Left lung (tissue), 10 donors: ENCODE measurements around the gene HLA-DMB. TPM values are rescaled to one million over a fixed set of nuclear protein-coding genes. Genes with fewer than 3 reads are reported as not detected.
A peak's percentile ranks its signal among the peaks of the same experiment; 100 is the strongest.

Experiments
- ATAC-seq: fragments of 200-7000 bp; cut with Tn5 transposase; one replicate; pipeline ENCODE4 v1.9.1; 2020; ENCODE audit warnings: moderate library complexity
- DNase-seq, 4 donors: peaks; one replicate each; pipeline ENCODE4 v3.0.0-alpha.2; 2013 to 2020
- H3K27ac ChIP-seq, 2 donors: fragments of 200-600 bp; sonication (generic) in 1 of 2; one replicate each; pipeline versions ENCODE4 v1.5.0 to v1.8.0; 2020 to 2021
- H3K27me3 ChIP-seq, 2 donors: fragments of 200-600 bp; sonication (generic) in 1 of 2; one replicate each; pipeline versions ENCODE4 v1.5.0 to v1.8.0; 2020 to 2021
- H3K36me3 ChIP-seq, 2 donors: fragments of 200-600 bp; sonication (generic) in 1 of 2; one replicate each; pipeline versions ENCODE4 v1.5.0 to v1.8.0; 2020 to 2021
- H3K4me1 ChIP-seq, 2 donors: fragments of 200-600 bp; one replicate each; pipeline ENCODE4 v1.8.0; 2021
- H3K4me3 ChIP-seq, 2 donors: fragments of 200-600 bp; sonication (generic) in 1 of 2; one replicate each; pipeline versions ENCODE4 v1.5.0 to v1.8.0; 2020 to 2021; ENCODE audit warnings: mild to moderate bottlenecking in 1 of 2
- H3K9me3 ChIP-seq, 2 donors: fragments of 200-600 bp; sonication (generic) in 1 of 2; one replicate each; pipeline versions ENCODE4 v1.5.0 to v1.8.0; 2020 to 2021
- intact Hi-C, 2 donors: fragments of 100-400 bp; cut with DNase I; formaldehyde crosslinking; loops; one replicate each; pipeline versions ENCODE4 v1.11.2 to v1.14.2; 2022
- polyA plus RNA-seq, 6 donors: library from polyadenylated mRNA; unstranded; fragments of 120-200 nt; gene quantifications; one replicate each; pipeline ENCODE4 v1.2.1, GENCODE V29; 2013; ENCODE audit not compliant: insufficient read length in 6 of 6
- total RNA-seq, 2 donors: library from RNA; stranded (reverse); fragmentation: NEBNext Ultra II Directional; extraction: Animal tissue kit (Norgen Biotek cat#: 25700); gene quantifications; one replicate each; pipeline ENCODE4 v1.2.1, GENCODE V29; 2021
- TF ChIP-seq, protein P1 (sequence below), 2 donors: fragments of 200-600 bp; sonication (generic) in 1 of 2; IDR thresholded peaks; one replicate each; pipeline versions ENCODE4 v1.5.0 to v1.8.0; 2021; ENCODE audit warnings: antibody characterized with exemption in 2 of 2
- donor health status: DM: no; HTN: yes; CAD: no.
- donor health status: DM: no; HTN: no; CAD: no.

Gene HLA-DMB
- total and polyA plus RNA-seq, 8 donors, result 7.4 to 91.0 (median 11.1) TPM

DNA sequence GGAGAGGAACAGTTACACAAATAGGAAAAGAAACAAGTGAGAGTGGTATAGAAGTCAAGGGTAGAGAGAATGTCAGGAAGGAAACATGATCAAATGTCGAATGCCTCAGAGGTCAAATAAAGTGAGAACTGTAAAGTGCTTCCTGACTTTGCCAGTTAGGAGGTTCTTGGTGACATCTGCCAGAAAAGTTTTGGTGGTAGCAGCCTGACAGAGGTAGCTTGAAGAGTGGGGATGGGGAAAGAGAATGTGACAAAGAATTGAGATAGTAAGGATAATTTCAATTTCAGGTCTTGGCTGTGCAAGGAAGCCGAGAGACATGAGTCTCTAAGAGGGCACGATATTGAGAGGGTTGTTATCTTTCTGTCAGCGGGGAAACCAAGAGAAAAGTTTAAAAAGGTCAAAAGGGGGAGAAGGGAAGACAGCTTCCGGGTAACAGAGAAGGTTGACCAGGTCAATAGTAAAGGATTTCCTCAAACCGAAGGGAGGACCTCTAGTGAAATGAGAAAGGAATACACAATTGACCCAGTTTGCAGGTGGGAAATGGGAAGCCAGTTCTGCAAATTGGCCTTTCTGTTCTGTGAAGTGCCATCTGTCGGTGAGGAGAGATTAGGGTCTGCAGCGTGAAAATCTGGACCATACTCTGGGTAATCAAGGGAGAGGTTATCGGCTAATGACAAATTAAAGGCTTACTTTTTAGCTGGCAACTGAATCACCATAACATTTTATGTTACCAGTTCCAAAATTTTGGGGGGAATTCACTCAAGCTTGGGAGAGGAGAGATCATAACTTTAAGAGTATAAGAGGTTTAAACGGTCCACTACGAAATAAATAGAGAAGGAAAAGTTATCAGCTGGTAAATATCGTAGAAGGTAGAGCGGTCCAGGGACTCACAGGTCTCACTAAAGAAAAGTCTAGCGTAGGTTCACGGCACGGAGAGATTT is 26.6 kb upstream of the HLA-DMB start:
- Histone ChIP-seq H3K27me3 (no peaks in the 10 kb centered on the region), H3K4me1 (peaks cover 10 to 48% of the 10 kb centered on the region in 2 donors), H3K9me3 (no peaks in the 10 kb centered on the region), H3K27ac (peak overlapping the region; percentile 99), H3K4me3 (peak overlapping the region; percentile 61 to 100), H3K36me3 (peaks cover 0 to 4% of the 10 kb centered on the region in 2 donors)
- intact Hi-C loops, result no loop called here
- TF ChIP-seq, protein P1, sequence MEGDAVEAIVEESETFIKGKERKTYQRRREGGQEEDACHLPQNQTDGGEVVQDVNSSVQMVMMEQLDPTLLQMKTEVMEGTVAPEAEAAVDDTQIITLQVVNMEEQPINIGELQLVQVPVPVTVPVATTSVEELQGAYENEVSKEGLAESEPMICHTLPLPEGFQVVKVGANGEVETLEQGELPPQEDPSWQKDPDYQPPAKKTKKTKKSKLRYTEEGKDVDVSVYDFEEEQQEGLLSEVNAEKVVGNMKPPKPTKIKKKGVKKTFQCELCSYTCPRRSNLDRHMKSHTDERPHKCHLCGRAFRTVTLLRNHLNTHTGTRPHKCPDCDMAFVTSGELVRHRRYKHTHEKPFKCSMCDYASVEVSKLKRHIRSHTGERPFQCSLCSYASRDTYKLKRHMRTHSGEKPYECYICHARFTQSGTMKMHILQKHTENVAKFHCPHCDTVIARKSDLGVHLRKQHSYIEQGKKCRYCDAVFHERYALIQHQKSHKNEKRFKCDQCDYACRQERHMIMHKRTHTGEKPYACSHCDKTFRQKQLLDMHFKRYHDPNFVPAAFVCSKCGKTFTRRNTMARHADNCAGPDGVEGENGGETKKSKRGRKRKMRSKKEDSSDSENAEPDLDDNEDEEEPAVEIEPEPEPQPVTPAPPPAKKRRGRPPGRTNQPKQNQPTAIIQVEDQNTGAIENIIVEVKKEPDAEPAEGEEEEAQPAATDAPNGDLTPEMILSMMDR (IDR thresholded peaks at IDR 0.05), result no peak
- no peak for ATAC-seq
- DNase-seq, result peak in 1 of 4 donors; percentile 42

GRCh38 chr6:32964776-32965175 is 23.9 kb upstream of the HLA-DMB start:
- H3K27ac ChIP-seq, result no peak overlapping the region
- no peak for ATAC-seq
- TF ChIP-seq, protein P1 (IDR thresholded peaks at IDR 0.05), result no peak
- no peak overlapping the region for H3K4me3 ChIP-seq
- no peaks in the 10 kb centered on the region for H3K27me3 ChIP-seq
- intact Hi-C loops, result no loop called here
- no peaks in the 10 kb centered on the region for H3K36me3 ChIP-seq
- peaks cover 10 to 52% of the 10 kb centered on the region in 2 donors for H3K4me1 ChIP-seq
- H3K9me3 ChIP-seq, result no peaks in the 10 kb centered on the region
- no peak for DNase-seq

DNA sequence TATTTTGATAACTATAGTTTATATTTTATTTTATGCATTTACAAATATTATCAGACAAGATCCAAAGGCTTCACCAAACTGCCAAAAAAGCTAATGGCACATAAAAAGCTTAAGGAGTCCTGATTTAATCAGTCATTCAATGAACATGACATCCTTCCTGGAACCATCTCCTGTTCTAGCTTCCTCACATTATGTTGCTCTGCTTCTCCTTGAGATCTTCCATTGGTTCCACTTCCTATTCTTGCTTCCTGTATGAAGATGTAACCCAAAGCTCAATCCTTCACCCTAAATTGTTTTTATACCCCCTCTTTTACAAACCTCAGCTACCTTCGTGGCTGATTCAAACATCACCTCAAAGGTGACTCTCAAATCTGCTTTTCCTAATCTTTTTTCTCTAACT is 23.0 kb upstream of the HLA-DMB start:
- TF ChIP-seq, protein P1 (IDR thresholded peaks at IDR 0.05), result no peak
- Histone ChIP-seq H3K4me1 (peaks cover 10 to 52% of the 10 kb centered on the region in 2 donors), H3K36me3 (no peaks in the 10 kb centered on the region), H3K4me3 (no peak overlapping the region), H3K9me3 (no peaks in the 10 kb centered on the region), H3K27me3 (no peaks in the 10 kb centered on the region), H3K27ac (peak overlapping the region in 1 of 2 donors; percentile 16)
- no peak for ATAC-seq
- DNase-seq, result no peak
- intact Hi-C loops, result no loop called here

- H3K27me3 ChIP-seq, result no peaks in the 10 kb centered on the region
- DNase-seq (no peak), ATAC-seq (no peak)
- intact Hi-C loops, result no loop called here
- H3K4me1 ChIP-seq, result peaks cover 9 to 45% of the 10 kb centered on the region in 2 donors
- no peak overlapping the region for H3K27ac ChIP-seq
- TF ChIP-seq, protein P1 (IDR thresholded peaks at IDR 0.05), result no peak
- H3K9me3 ChIP-seq, result no peaks in the 10 kb centered on the region
- H3K4me3 ChIP-seq, result no peak overlapping the region
- no peaks in the 10 kb centered on the region for H3K36me3 ChIP-seq
Observed at GRCh38 chr6:32962213-32962826, 21.5 kb upstream of the HLA-DMB start.

GRCh38 chr6:32960563-32960962 is 19.7 kb upstream of the HLA-DMB start:
- H3K27ac ChIP-seq, result no peak overlapping the region
- no peak for DNase-seq
- no peaks in the 10 kb centered on the region for H3K9me3 ChIP-seq
- H3K4me3 ChIP-seq, result no peak overlapping the region
- no peaks in the 10 kb centered on the region for H3K27me3 ChIP-seq
- TF ChIP-seq, protein P1 (IDR thresholded peaks at IDR 0.05), result no peak
- H3K36me3 ChIP-seq, result no peaks in the 10 kb centered on the region
- ATAC-seq, result no peak
- H3K4me1 ChIP-seq, result peaks cover 0 to 28% of the 10 kb centered on the region in 2 donors
- intact Hi-C loops, result no loop called here
